Omental fat pad (tissue), 4 donors: Measurements from ENCODE around the gene ABR. TPM values are rescaled to one million over a fixed set of nuclear protein-coding genes. Genes with fewer than 3 reads are reported as not detected.
"Not testable (repeated sequence)": the region's sequence is repeated elsewhere in the genome, so short reads cannot be mapped to it uniquely, and the experiment has no call there.

Source experiments
- ATAC-seq: fragments of 150-250 bp; one replicate; pipeline ENCODE4 v1.9.1; 2016; ENCODE audit warnings: mild to moderate bottlenecking, moderate library complexity; ENCODE audit not compliant: low FRiP score
- DNase-seq: peaks from one replicate; pipeline ENCODE4 v3.0.0-alpha.2; 2019; ENCODE audit warnings: low spot score
- CTCF ChIP-seq, 3 donors: fragments of 450-650 bp; IDR thresholded peaks; one replicate each; pipeline ENCODE4 v1.5.1; 2016 to 2017; ENCODE audit warnings: antibody characterized with exemption in 3 of 3, mild to moderate bottlenecking in 3 of 3, moderate library complexity in 2 of 3
- total RNA-seq, 4 donors: library from RNA; depleted of rRNA; stranded (reverse); fragments of >200 nt; gene quantifications; one replicate each; pipeline ENCODE4 v1.1.0, GENCODE V29; 2016

ABR gene
- total RNA-seq, 4 donors from 2014 or later, result 51.1 to 92.1 (median 75.8) TPM

- TF ChIP-seq CTCF (IDR thresholded peaks at IDR 0.05), result no peak
- ATAC-seq (no peak), DNase-seq (no peak)
Observed at GRCh38 chr17:975371-975915, 204.3 kb downstream of the ABR start.

- not testable (repeated sequence) for DNase-seq, ATAC-seq
Observed at GRCh38 chr17:974778-975177, 205.0 kb downstream of the ABR start.

- ATAC-seq (no peak), DNase-seq (no peak)
- no peak for TF ChIP-seq CTCF (IDR thresholded peaks at IDR 0.05)
Observed at GRCh38 chr17:973053-973452, 206.7 kb downstream of the ABR start.

GRCh38 chr17:971861-972260 lies 207.9 kb downstream of the ABR start:
- DNase-seq, ATAC-seq: not testable (repeated sequence)

GRCh38 chr17:970364-970763 lies 209.4 kb downstream of the ABR start:
- DNase-seq (no peak), ATAC-seq (no peak)
- TF ChIP-seq CTCF (IDR thresholded peaks at IDR 0.05), result no peak

- no peak for TF ChIP-seq CTCF (IDR thresholded peaks at IDR 0.05)
- ATAC-seq, result peak; percentile 13
- DNase-seq, result no peak
Observed at GRCh38 chr17:969811-970355, 209.9 kb downstream of the ABR start.

- TF ChIP-seq CTCF (IDR thresholded peaks at IDR 0.05), result no peak
- ATAC-seq (peak; percentile 78), DNase-seq (no peak)
Observed at GRCh38 chr17:968812-969730, 210.7 kb downstream of the ABR start.

- no peak for ATAC-seq
- no peak for TF ChIP-seq CTCF (IDR thresholded peaks at IDR 0.05)
- DNase-seq, result no peak
Observed at GRCh38 chr17:967122-967521, 212.7 kb downstream of the ABR start.
